Breast epithelium (tissue), 3 donors: ENCODE measurements around the gene RFX8.

ENCODE experiments used
- POLR2A ChIP-seq: fragments of 450-650 bp; IDR thresholded peaks from one replicate; pipeline ENCODE4 v1.6.1; 2016; ENCODE audit warnings: antibody characterized with exemption, mild to moderate bottlenecking, moderate library complexity
- TF ChIP-seq, protein P1 (sequence below), 3 donors: fragments of 450-650 bp; IDR thresholded peaks; one replicate each; pipeline ENCODE4 v1.5.1; 2016 to 2017; ENCODE audit warnings: antibody characterized with exemption in 3 of 3, mild to moderate bottlenecking in 3 of 3, moderate library complexity in 3 of 3

DNA sequence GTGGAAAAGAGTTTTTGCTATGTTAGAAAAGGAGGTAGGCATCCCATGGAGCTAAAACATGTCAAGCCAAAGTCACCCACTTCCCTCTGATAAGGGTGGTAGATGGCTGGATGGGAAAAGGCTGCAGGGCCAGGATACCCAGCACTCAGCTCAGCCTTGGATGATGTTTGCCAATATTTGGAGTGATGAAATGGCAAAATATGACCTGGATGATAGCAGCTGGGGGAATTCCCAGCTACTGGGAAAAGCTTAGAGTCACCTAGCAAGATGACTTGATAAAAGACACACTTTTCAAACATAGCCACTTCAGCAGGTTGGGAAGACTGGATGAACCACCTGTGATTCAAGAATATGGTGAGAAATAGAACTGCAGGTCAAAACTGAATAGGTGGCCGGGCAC lies 10.1 kb downstream of the RFX8 start:
- TF ChIP-seq, protein P1, sequence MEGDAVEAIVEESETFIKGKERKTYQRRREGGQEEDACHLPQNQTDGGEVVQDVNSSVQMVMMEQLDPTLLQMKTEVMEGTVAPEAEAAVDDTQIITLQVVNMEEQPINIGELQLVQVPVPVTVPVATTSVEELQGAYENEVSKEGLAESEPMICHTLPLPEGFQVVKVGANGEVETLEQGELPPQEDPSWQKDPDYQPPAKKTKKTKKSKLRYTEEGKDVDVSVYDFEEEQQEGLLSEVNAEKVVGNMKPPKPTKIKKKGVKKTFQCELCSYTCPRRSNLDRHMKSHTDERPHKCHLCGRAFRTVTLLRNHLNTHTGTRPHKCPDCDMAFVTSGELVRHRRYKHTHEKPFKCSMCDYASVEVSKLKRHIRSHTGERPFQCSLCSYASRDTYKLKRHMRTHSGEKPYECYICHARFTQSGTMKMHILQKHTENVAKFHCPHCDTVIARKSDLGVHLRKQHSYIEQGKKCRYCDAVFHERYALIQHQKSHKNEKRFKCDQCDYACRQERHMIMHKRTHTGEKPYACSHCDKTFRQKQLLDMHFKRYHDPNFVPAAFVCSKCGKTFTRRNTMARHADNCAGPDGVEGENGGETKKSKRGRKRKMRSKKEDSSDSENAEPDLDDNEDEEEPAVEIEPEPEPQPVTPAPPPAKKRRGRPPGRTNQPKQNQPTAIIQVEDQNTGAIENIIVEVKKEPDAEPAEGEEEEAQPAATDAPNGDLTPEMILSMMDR (IDR thresholded peaks at IDR 0.05): no peak
- TF ChIP-seq POLR2A: no peak
